Keratinocyte (primary cell): ENCODE data around the gene SRPX.

Experiments used
- EZH2 ChIP-seq: IDR thresholded peaks from one replicate; pipeline ENCODE4 v1.6.1; 2012; ENCODE audit warnings: inconsistent platforms, mild to moderate bottlenecking, low read length, moderate library complexity
- TF ChIP-seq, protein P1 (sequence below), 3 experiments: IDR thresholded peaks in 1 of 3; conservative IDR thresholded peaks in 1 of 3; optimal IDR thresholded peaks in 1 of 3; 2 replicates in 2 of 3; 3 replicates in 1 of 3; pipeline versions ENCODE3 to v1.5.1; 2011; ENCODE audit warnings: low read length in 3 of 3, mild to moderate bottlenecking in 3 of 3, moderate library complexity in 2 of 3, control low read depth in 1 of 3, inconsistent platforms in 1 of 3; ENCODE audit not compliant: insufficient read depth in 2 of 3; ENCODE audit errors: extremely low read depth in 1 of 3

DNA sequence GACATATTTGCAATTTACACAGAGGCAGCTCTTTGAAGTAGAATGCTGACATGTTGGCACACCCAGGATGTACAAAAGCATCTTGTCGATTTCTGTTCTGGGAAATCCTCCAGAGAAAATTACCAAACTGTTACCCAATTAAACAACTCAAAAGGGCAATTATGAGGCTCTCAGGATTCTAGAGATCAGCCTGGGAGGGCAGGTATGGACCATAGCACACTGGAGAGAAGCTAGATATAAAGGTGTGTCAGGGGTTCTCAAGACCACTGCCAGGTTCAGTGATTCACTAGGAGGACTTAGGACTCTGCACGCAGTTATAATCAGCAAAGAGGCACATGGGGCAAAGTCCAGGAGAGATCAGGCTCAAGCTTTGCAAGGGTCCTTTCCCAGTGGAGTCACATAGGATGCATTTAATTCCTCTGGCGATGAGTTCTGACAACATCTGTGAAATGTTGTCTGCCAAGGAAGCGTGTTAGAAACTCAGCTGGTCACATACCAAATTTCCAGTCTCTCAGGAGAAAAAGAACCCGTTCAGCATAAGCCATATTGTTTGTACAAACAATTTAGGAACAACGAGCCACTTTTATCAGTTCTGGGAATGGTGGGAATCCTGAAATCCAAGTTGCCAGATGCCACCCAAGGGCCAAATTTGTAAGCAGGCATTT, 113.5 kb downstream of the SRPX start:
- TF ChIP-seq, protein P1, sequence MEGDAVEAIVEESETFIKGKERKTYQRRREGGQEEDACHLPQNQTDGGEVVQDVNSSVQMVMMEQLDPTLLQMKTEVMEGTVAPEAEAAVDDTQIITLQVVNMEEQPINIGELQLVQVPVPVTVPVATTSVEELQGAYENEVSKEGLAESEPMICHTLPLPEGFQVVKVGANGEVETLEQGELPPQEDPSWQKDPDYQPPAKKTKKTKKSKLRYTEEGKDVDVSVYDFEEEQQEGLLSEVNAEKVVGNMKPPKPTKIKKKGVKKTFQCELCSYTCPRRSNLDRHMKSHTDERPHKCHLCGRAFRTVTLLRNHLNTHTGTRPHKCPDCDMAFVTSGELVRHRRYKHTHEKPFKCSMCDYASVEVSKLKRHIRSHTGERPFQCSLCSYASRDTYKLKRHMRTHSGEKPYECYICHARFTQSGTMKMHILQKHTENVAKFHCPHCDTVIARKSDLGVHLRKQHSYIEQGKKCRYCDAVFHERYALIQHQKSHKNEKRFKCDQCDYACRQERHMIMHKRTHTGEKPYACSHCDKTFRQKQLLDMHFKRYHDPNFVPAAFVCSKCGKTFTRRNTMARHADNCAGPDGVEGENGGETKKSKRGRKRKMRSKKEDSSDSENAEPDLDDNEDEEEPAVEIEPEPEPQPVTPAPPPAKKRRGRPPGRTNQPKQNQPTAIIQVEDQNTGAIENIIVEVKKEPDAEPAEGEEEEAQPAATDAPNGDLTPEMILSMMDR (optimal IDR thresholded peaks at IDR 0.05 in 1 of 3, IDR thresholded peaks at IDR 0.05 in 1 of 3, conservative IDR thresholded peaks at IDR 0.05 in 1 of 3; ENCODE audit: extremely low read depth in 1 of 3, insufficient read depth in 2 of 3, low read length in 3 of 3) = no peak
- TF ChIP-seq EZH2 = no peak
